ENCODE results near the gene ANKH.

ANKH gene

GRCh38 chr5:14678773-14679334 is 192.7 kb downstream of the ANKH start:
- DNase-seq, result no peak

DNA sequence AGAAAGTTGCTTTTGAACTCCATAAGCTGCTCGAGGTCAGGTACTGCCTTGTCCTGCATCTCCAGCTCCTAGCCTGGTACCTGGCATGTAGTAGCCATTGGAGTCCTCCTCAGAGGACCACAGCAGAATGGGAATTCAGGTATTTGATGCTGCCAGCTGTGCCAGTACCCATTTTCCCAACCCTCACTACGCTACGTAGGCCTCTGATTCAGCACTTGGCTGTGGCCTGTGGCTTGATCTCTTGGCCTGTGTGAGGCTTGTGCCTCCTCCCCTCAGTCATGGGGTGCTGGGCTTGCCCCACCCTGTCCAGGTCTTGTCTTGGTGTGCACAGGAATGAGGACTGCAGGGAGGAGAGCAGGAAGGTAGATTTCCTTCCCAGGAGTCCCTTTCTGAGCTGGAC is 195.3 kb downstream of the ANKH start:
- no peak for DNase-seq

GRCh38 chr5:14675865-14676300 is 195.7 kb downstream of the ANKH start:
- DNase-seq, result no peak

GRCh38 chr5:14674983-14675854 is 196.4 kb downstream of the ANKH start:
- DNase-seq, result no peak

GRCh38 chr5:14673443-14673842 is 198.1 kb downstream of the ANKH start:
- DNase-seq, result no peak

DNA sequence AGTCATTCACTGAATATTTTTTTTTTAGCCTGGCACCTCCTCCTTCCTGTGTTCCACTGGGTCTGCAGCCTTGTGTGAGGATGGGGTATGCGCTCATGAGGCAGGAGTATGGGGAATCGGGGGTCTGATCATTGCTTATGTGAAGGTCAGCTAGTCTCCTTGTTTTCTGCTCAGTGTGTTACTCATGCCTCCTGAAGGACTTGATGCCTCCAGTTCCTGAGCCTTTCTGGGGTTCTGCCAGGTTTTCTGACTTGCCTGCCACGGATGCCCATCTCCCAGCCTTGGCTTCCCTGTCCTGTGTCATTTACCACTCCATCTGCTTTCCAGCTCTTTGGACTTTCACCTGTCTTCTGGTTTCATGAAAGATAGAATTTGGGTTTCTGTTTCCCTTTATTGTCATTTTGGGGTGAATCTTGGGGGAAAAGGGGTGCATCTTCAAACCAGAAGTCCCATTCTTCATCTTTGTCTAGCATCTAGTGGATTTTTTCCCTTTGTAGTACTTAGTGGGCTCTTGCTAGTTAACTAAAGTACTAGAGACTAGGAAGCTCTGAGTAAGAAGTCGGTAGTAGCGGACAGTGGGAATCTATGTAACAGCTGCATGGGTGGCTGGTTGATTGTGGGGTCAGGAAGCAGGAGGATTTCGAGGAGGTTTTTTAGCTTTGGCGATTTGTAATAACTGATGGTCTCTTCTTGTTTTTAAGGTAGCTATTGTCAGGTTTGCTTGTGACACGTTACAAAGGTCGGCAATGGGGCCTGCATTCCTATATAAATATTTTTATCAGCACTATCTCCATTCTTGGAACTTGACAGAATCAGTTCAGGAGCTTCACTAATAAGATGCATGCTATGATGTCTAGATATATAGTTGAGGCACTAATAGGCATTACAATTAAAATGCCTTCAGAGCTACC is 198.8 kb downstream of the ANKH start:
- DNase-seq, result no peak

GRCh38 chr5:14672082-14672481 is 199.5 kb downstream of the ANKH start:
- DNase-seq, result no peak

- peak; percentile 13 for DNase-seq
Observed at GRCh38 chr5:14671414-14671813, 200.2 kb downstream of the ANKH start.

DNA sequence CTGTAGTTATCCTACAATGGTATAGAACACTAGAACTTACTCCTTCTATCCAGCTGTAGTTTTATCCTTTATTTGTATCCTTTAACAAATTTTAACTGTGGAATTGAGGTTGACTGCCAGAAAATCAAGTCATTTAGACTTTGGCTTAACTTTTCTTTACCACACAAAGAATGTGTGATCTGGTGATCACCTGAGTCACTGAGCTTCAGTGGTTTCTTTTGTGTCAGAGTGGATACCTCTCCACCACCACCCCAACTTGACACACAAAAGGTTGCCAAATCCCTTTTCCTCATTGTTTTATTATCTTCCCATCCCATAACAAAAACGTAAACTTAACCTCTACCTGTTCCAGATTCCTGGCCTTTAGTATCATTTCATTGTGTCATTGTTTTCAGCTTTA is 201.6 kb downstream of the ANKH start:
- no peak for DNase-seq

- no peak for DNase-seq
Observed at GRCh38 chr5:14669415-14669814, 202.2 kb downstream of the ANKH start.

DNA sequence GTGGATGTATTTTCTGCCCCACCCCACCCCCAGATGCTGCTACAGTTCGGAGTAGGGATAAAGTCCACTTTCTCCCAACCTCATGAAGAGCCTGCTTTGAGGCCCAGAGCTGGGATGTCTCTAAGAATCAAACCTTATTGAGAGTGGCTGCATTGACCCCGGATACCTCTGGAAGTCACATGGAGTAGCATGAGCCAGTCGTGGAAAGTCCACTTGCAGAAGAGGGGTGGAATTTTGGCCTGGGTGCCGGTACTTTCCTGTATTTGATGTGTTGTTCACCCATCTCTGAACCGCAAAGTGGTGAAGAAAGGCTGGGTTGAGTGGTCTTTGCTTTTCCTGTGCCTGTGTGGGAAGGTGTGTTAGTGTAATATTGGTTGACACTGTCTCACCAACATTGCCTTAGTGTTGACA is 203.4 kb downstream of the ANKH start:
- DNase-seq, result no peak

- DNase-seq, result no peak
Observed at GRCh38 chr5:14667770-14668169, 203.8 kb downstream of the ANKH start.

GRCh38 chr5:14667290-14667689 is 204.3 kb downstream of the ANKH start:
- DNase-seq, result no peak

DNA sequence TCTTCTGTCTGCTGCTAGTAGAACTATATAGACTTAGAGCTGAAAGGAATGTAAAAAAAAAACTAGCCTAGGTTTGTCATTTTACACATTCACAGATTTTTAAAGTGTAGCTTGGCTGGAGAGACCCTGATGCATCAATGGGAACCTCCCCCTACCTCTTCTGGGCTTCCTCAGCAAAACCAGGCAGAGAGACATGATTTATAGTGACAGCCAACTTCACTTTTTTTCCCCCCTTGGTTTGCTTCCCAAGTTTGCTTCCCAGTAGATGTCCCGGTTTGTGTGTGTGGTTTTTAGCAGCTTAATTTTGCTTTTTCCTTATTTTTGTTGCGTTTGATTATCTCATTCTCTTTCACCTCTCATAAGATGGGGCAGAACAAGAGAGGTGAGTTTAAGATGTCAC is 205.2 kb downstream of the ANKH start:
- DNase-seq, result no peak

- no peak for DNase-seq
Observed at GRCh38 chr5:14665949-14666348, 205.6 kb downstream of the ANKH start.

DNA sequence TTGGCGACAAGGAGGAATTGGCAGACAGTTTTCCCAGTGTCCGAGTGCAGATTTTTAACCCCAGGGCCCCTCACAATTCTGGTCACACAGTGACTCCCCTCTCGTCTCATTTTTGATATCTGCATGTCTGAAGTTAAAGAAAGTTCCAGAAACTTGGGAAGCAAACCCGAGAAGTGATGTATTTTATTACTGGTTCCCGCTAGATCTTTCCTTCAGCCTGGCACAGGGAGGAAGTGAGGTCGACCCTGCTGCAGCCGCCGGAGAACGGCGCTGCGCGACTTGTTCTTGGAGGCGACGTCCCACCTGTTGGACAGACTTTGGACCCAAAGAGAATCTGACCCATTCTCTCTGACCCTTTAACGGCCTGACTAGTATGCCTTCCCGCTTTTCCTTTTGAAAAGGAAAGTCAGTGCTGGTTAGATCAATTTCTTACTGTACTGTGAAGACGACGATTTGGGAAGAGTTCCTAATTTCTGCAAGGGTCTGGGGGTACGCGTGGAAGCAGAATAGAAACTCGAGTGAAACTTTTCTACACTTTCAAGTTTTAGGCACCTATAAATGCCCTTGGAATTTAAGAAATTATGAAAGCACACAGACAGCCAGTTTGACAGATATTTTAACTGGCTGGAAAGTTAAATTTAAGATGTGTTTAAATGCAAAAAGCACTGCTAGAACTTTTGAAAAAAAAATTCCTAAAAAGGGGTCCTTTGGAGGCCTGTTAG is 206.3 kb downstream of the ANKH start:
- DNase-seq, result no peak

DNA sequence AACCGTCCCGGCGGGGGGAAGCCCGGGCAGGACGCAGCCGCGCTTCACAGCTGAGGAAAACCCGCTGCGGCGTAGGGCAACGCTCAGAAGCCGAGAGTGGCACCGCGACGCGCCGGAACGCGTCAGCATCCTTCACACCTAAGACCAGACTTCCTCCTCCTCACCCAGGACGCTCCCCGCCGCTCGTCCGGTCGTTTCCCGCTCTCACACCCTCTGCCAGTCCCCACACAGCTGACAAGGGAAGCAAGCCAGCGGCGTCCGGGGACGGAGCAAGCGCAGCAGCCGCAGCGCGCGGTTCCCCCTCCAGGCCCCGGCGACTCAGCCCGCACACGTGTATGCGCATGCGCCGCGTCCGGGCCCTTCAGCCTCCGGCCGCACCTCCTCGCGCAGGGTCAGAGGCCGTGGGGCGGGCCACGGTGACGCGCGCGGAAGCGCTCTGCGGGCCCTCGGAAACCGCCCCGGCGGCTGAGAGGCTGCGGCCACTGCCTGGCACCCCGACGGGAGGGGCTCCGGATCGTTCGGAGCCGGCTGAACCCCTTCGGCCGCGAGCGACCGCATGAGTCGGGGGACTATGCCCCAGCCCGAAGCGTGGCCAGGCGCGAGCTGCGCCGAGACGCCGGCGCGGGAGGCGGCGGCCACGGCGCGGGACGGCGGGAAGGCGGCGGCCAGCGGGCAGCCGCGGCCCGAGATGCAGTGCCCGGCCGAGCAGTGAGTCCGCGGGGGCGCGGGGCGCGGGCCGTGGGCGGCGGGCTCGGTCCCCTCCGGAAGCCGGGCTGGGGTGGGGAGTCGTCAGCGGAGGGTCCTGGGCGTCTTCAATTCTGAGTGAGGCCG is 207.1 kb downstream of the ANKH start, which contains the start of gene OTULIN:
Gene OTULIN, plus strand, starts transcription at position 449 of the 831 bp plus-strand sequence. Its CDS starts 108 bp downstream, at position 557.
- DNase-seq, result peak; percentile 54

GRCh38 chr5:14663734-14664269 is 207.8 kb downstream of the ANKH start:
- no peak for DNase-seq

- no peak for DNase-seq
Observed at GRCh38 chr5:14662721-14663260, 208.8 kb downstream of the ANKH start.

DNA sequence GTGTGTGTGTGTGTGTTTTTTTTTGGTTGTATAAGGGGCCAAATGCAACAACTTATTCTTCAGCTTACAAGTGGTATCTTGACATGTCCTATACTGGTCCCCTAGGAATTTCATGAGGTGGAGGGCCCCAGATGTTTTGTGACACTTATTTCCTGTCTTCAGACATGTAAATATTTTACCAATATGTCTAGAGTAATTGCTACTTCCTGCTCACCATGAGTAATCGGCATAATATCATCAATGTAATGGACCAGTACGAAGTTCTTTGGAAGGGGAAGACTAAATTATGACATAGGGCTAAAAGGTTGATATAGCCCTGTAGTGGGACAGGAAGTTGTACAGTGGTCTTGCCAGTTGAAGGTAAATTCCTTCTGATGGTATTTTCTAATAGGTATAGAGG is 210.7 kb downstream of the ANKH start:
- DNase-seq, result no peak

All from NCI-H2029 treated with DMSO at 0.1 percent for 48 hours (cell line).